ENCODE results near the gene SVBP.
"Not testable (repeated sequence)": the region's sequence is repeated elsewhere in the genome, so short reads cannot be mapped to it uniquely, and the experiment has no call there.

SVBP gene

DNA sequence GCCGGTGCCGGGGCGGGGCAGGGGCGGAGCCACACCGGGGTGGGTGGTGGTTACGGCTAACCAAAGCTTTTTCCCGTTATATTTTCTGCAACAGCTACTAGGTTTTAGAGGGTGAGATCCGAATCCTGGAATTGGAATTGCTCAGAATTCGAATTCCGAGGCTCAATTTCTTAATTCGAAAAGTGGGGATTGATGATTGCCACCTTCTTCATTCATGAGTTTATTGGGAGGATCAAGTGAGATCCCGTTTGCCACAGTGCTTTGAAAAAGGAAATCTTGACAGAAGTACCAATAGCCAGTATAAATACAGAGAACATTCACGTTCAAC is 207 bp upstream of the SVBP start:
- H3K9me3 ChIP-seq (ENCODE audit: control insufficient read depth, insufficient read depth, low read depth, low read length) = no peaks in the 10 kb centered on the region
- H3K27ac ChIP-seq (ENCODE audit: extremely low read depth, low read depth, low read length) = peak overlapping the region; percentile 98; the same call in 1 of the 2 replicates
- ChIA-PET POLR2A (interaction anchor here (0.6 to 2.8 kb wide), 3 partner anchors 29 to 354 kb away, joined by 3 to 25 read pairs (median 18); partner anchors contain the start of genes C1orf50, P3H1 and ZNF691), CTCF (interaction anchor here (0.6 to 0.7 kb wide), 3 partner anchors 67 to 798 kb away, joined by 3 to 4 read pairs (median 3); no protein-coding TSS in a partner anchor)
- peak overlapping the region; percentile 38 for H3K4me3 ChIP-seq (ENCODE audit: low read depth, low read length)
- TF ChIP-seq ZBTB17 (tag by site-specific recombination; IDR thresholded peaks at IDR 0.05) (peak; percentile 46; the same call in 1 of the 2 replicates), ZNF664 (tag by site-specific recombination; IDR thresholded peaks at IDR 0.05) (peak; percentile 92), ZSCAN16 (tag by site-specific recombination; IDR thresholded peaks at IDR 0.05) (no peak), ZNF660 (tag by site-specific recombination; IDR thresholded peaks at IDR 0.05) (peak; percentile 5; the same call in 1 of the 2 replicates), GFI1B (tag by site-specific recombination; IDR thresholded peaks at IDR 0.05) (no peak)
- H3K36me3 ChIP-seq (ENCODE audit: control insufficient read depth in 2 of 2, insufficient read depth in 1 of 2, low read length in 2 of 2) = peaks cover 0 to 10% of the 10 kb centered on the region in 2 experiments; a peak in 1 of 3 replicates
- peaks cover 2% of the 10 kb centered on the region for H3K4me1 ChIP-seq (ENCODE audit: control insufficient read depth, insufficient read depth, low read length)

GRCh38 chr1:42815941-42816584 is 1.1 kb downstream of the SVBP start:
- Histone ChIP-seq H3K9me3 (ENCODE audit: control insufficient read depth, insufficient read depth, low read depth, low read length) (no peaks in the 10 kb centered on the region), H3K27ac (ENCODE audit: extremely low read depth, low read depth, low read length) (peak overlapping the region; percentile 98; the same call in 1 of the 2 replicates), H3K4me3 (ENCODE audit: low read depth, low read length) (peak overlapping the region; percentile 86), H3K36me3 (ENCODE audit: control insufficient read depth in 2 of 2, insufficient read depth in 1 of 2, low read length in 2 of 2) (peaks cover 0 to 15% of the 10 kb centered on the region in 2 experiments; a peak in 1 of 3 replicates), H3K4me1 (ENCODE audit: control insufficient read depth, insufficient read depth, low read length) (peaks cover 2% of the 10 kb centered on the region; the same call in 1 of the 2 replicates)
- POLR2A ChIA-PET = interaction anchor here (1.8 to 2.8 kb wide), 2 partner anchors 30 to 50 kb away, joined by 18 to 25 read pairs; partner anchors contain the start of genes C1orf50, P3H1 and ZNF691
- TF ChIP-seq ZBTB17 (tag by site-specific recombination; IDR thresholded peaks at IDR 0.05) = peak; percentile 81
- peak; percentile 42; the same call in 1 of the 2 replicates for TF ChIP-seq ZNF366 (tag by site-specific recombination; conservative IDR thresholded peaks at IDR 0.05)
- no peak for TF ChIP-seq YY2 (tag by site-specific recombination; IDR thresholded peaks at IDR 0.05)
- no peak for TF ChIP-seq ZNF416 (tag by site-specific recombination; IDR thresholded peaks at IDR 0.05)
- no peak for TF ChIP-seq ZNF76 (tag by site-specific recombination; IDR thresholded peaks at IDR 0.05; ENCODE audit: borderline replicate concordance, low read depth)
- TF ChIP-seq, protein P1, sequence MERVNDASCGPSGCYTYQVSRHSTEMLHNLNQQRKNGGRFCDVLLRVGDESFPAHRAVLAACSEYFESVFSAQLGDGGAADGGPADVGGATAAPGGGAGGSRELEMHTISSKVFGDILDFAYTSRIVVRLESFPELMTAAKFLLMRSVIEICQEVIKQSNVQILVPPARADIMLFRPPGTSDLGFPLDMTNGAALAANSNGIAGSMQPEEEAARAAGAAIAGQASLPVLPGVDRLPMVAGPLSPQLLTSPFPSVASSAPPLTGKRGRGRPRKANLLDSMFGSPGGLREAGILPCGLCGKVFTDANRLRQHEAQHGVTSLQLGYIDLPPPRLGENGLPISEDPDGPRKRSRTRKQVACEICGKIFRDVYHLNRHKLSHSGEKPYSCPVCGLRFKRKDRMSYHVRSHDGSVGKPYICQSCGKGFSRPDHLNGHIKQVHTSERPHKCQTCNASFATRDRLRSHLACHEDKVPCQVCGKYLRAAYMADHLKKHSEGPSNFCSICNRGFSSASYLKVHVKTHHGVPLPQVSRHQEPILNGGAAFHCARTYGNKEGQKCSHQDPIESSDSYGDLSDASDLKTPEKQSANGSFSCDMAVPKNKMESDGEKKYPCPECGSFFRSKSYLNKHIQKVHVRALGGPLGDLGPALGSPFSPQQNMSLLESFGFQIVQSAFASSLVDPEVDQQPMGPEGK (tag by site-specific recombination; IDR thresholded peaks at IDR 0.05) = 0 out of 2 replicates have a peak, but pooled peaks have one; percentile 2
- no peak for TF ChIP-seq ZNF202 (tag by site-specific recombination; IDR thresholded peaks at IDR 0.05; ENCODE audit: borderline replicate concordance)
- TF ChIP-seq KLF9 (tag by site-specific recombination; IDR thresholded peaks at IDR 0.05; ENCODE audit: low read depth) = no peak
- peak; percentile 89 for TF ChIP-seq ZNF600 (tag by site-specific recombination; IDR thresholded peaks at IDR 0.05)
- no peak for TF ChIP-seq ZBTB1 (tag by site-specific recombination; IDR thresholded peaks at IDR 0.05)
- no peak for TF ChIP-seq ZEB2 (tag by site-specific recombination; IDR thresholded peaks at IDR 0.05)
- TF ChIP-seq ZNF768 (tag by site-specific recombination; IDR thresholded peaks at IDR 0.05) = no peak
- CTCF ChIA-PET = interaction anchor here (0.6 to 0.7 kb wide), 3 partner anchors 23 to 734 kb away, joined by 3 to 4 read pairs (median 3); no protein-coding TSS in a partner anchor

DNA sequence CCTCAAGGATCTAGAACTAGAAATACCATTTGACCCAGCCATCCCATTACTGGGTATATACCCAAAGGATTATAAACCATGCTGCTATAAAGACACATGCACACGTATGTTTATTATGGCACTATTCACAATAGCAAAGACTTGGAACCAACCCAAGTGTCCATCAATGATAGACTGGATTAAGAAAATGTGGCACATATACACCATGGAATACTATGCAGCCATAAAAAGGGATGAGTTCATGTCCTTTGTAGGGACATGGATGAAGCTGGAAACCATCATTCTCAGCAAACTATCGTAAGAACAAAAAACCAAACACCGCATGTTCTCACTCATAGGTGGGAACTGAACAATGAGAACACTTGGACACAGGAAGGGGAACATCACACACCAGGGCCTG is 2.4 kb downstream of the SVBP start:
- H3K4me1 ChIP-seq (ENCODE audit: control insufficient read depth, insufficient read depth, low read length); H3K9me3 ChIP-seq (ENCODE audit: control insufficient read depth, insufficient read depth, low read depth, low read length); H3K27ac ChIP-seq (ENCODE audit: extremely low read depth, low read depth, low read length); CTCF ChIA-PET; POLR2A ChIA-PET; H3K4me3 ChIP-seq (ENCODE audit: low read depth, low read length): not testable (repeated sequence)
- TF ChIP-seq ZNF146 (tag by site-specific recombination; IDR thresholded peaks at IDR 0.05) = peak; percentile 95
- TF ChIP-seq, protein P2, sequence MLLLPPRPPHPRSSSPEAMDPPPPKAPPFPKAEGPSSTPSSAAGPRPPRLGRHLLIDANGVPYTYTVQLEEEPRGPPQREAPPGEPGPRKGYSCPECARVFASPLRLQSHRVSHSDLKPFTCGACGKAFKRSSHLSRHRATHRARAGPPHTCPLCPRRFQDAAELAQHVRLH (tag by site-specific recombination; IDR thresholded peaks at IDR 0.05) = peak; percentile 57; the same call in 1 of the 2 replicates
- H3K36me3 ChIP-seq (ENCODE audit: control insufficient read depth in 2 of 2, insufficient read depth in 1 of 2, low read length in 2 of 2) = peaks cover 0 to 20% of the 10 kb centered on the region in 2 experiments; a peak in 1 of 3 replicates
